Spleen (tissue), 11 donors: Measurements from ENCODE around the gene LRRC51. TPM values are rescaled to one million over a fixed set of nuclear protein-coding genes. Genes with fewer than 3 reads are reported as not detected.

Experiments
- DNase-seq: peaks from one replicate; pipeline ENCODE4 v3.0.0-alpha.2; 2020
- H3K27ac ChIP-seq, 8 donors: fragments of 200-600 bp; sonication (generic) in 7 of 8; 1 replicate in 4 of 8; 2 replicates in 4 of 8; pipeline versions ENCODE4 v1.5.0 to v1.8.0; 2016 to 2021; ENCODE audit warnings: inconsistent platforms in 4 of 8, mild to moderate bottlenecking in 4 of 8, moderate library complexity in 1 of 8
- H3K27me3 ChIP-seq, 7 donors: fragments of 200-600 bp; sonication (generic) in 6 of 7; replicated peaks in 1 of 7; 1 replicate in 4 of 7; 2 replicates in 3 of 7; pipeline versions ENCODE4 v1.5.0 to v1.8.0; 2016 to 2021; ENCODE audit warnings: inconsistent platforms in 3 of 7, mild to moderate bottlenecking in 1 of 7
- H3K36me3 ChIP-seq, 6 donors: fragments of 200-600 bp; sonication (generic) in 5 of 6; 1 replicate in 4 of 6; 2 replicates in 2 of 6; pipeline versions ENCODE4 v1.5.0 to v1.8.0; 2016 to 2021; ENCODE audit warnings: inconsistent platforms in 2 of 6
- H3K4me1 ChIP-seq, 6 donors: fragments of 200-600 bp; sonication (generic) in 5 of 6; 1 replicate in 3 of 6; 2 replicates in 3 of 6; pipeline versions ENCODE4 v1.5.0 to v1.8.0; 2016 to 2021; ENCODE audit warnings: inconsistent platforms in 3 of 6
- H3K4me3 ChIP-seq, 8 donors: fragments of 200-600 bp; sonication (generic) in 7 of 8; 1 replicate in 4 of 8; 2 replicates in 4 of 8; pipeline versions ENCODE4 v1.5.0 to v1.8.0; 2016 to 2021; ENCODE audit warnings: inconsistent platforms in 4 of 8, mild to moderate bottlenecking in 4 of 8, moderate library complexity in 2 of 8
- H3K9me3 ChIP-seq, 8 donors: fragments of 200-600 bp; sonication (generic) in 7 of 8; 1 replicate in 4 of 8; 2 replicates in 4 of 8; pipeline versions ENCODE4 v1.5.0 to v1.8.0; 2016 to 2021; ENCODE audit warnings: inconsistent platforms in 4 of 8
- CTCF ChIP-seq, 11 experiments: fragments of 200-600 bp in 7 of 11; fragments of 450-650 bp in 4 of 11; sonication (generic) in 4 of 11; IDR thresholded peaks in 8 of 11; conservative IDR thresholded peaks in 3 of 11; 1 replicate in 7 of 11; 2 replicates in 4 of 11; pipeline versions ENCODE4 v1.4.0 to v1.8.0; 2016 to 2021; ENCODE audit warnings: antibody characterized with exemption in 11 of 11, inconsistent platforms in 4 of 11, mild to moderate bottlenecking in 1 of 11
- POLR2A ChIP-seq, 3 donors: fragments of 450-650 bp; IDR thresholded peaks; one replicate each; pipeline ENCODE4 v1.5.1; 2017; ENCODE audit warnings: antibody characterized with exemption in 3 of 3, mild to moderate bottlenecking in 1 of 3
- POLR2AphosphoS5 ChIP-seq, 3 donors: sonication (generic); formaldehyde crosslinking; IDR thresholded peaks; one replicate each; pipeline ENCODE4 v1.5.1; 2017; ENCODE audit warnings: antibody characterized with exemption in 3 of 3
- WGBS, 5 donors: extraction: QIAGEN DNeasy Blood & Tissue Kit in 3 of 5; methylation state at CpG; one replicate each; pipeline versions ENCODE4 v1.1.5 to v1.1.7; 2013 to 2018; 5-methylcytosine and 5-hydroxymethylcytosine counted together
- intact Hi-C: fragments of 100-400 bp; cut with DNase I; formaldehyde crosslinking; loops from one replicate; pipeline ENCODE4 v1.15.0; 2023; ENCODE audit warnings: low total_unique reads
- polyA plus RNA-seq, 3 donors: library from polyadenylated mRNA; stranded (reverse); fragments of 200-250 nt; gene quantifications; one replicate each; pipeline ENCODE4 v1.2.1, GENCODE V29; 2013
- total RNA-seq, 7 donors: library from RNA; depleted of rRNA in 3 of 7; stranded (reverse); fragments of >200 nt in 3 of 7; fragmentation: NEBNext Ultra II Directional in 4 of 7; extraction: Animal tissue kit (Norgen Biotek cat#: 25700) in 4 of 7; gene quantifications; one replicate each; pipeline versions ENCODE4 v1.1.0 to v1.2.1, GENCODE V29; 2016 to 2021
- donor health status: healthy with polysubstance abuse.
- donor health status: DM: no; HTN: no; CAD: no; lungs with moderate emphysema.
- donor health status: DM: no; HTN: no; CAD: no.
- donor health status: Bipolar disorder and iron deficiency.
- donor health status: healthy.
- donor health status: DM: no; HTN: no; CAD: no.
- donor health status: DM: yes; HTN: yes; CAD: no.

The LRRC51 gene
- total and polyA plus RNA-seq, 10 donors = 2.0 to 10.0 (median 4.5) TPM

DNA sequence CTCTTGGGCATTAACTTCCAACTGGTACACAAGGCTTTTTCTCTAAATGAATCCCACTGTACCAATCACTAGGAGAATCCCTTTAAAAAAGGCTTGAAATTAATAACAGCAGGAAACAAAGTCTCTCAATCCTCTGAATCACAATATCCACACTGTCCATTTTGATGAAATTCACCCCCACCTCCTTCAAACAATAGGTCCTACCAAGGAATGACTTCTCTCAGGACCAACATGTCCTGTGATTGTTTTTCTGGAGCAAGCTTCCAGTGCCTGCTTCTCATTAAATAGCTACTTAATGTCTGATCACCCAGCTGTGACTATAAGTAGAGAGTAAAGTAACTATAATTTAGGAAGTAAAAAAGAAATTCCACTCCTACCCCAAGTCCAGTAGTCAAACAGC, 13.4 kb upstream of the LRRC51 start:
- H3K4me3 ChIP-seq = no peak overlapping the region
- intact Hi-C loops = no loop called here
- no peaks in the 10 kb centered on the region for H3K9me3 ChIP-seq
- H3K27ac ChIP-seq = peak overlapping the region in 4 of 8 donors; percentile 2 to 40 (median 13)
- TF ChIP-seq POLR2AphosphoS5 (IDR thresholded peaks at IDR 0.05) (no peak), POLR2A (IDR thresholded peaks at IDR 0.05) (no peak), CTCF (IDR thresholded peaks at IDR 0.05 in 8 of 11, conservative IDR thresholded peaks at IDR 0.05 in 3 of 11) (no peak)
- no peak for DNase-seq
- H3K36me3 ChIP-seq = peaks cover 0 to 46% (median 3%) of the 10 kb centered on the region in 6 donors
- H3K4me1 ChIP-seq = peaks cover 18 to 65% (median 47%) of the 10 kb centered on the region in 6 donors
- H3K27me3 ChIP-seq = no peaks in the 10 kb centered on the region

- Histone ChIP-seq H3K9me3 (no peaks in the 10 kb centered on the region), H3K27ac (peak overlapping the region in 4 of 8 donors; percentile 2 to 89 (median 44)), H3K4me1 (peaks cover 21 to 69% (median 50%) of the 10 kb centered on the region in 6 donors), H3K36me3 (peaks cover 0 to 42% (median 3%) of the 10 kb centered on the region in 6 donors), H3K4me3 (no peak overlapping the region), H3K27me3 (no peaks in the 10 kb centered on the region)
- intact Hi-C loops = no loop called here
- no peak for DNase-seq
- TF ChIP-seq CTCF (IDR thresholded peaks at IDR 0.05 in 8 of 11, conservative IDR thresholded peaks at IDR 0.05 in 3 of 11) (no peak), POLR2AphosphoS5 (IDR thresholded peaks at IDR 0.05) (no peak), POLR2A (IDR thresholded peaks at IDR 0.05) (no peak)
Observed at GRCh38 chr11:72067676-72068075, 13.0 kb upstream of the LRRC51 start.

DNA sequence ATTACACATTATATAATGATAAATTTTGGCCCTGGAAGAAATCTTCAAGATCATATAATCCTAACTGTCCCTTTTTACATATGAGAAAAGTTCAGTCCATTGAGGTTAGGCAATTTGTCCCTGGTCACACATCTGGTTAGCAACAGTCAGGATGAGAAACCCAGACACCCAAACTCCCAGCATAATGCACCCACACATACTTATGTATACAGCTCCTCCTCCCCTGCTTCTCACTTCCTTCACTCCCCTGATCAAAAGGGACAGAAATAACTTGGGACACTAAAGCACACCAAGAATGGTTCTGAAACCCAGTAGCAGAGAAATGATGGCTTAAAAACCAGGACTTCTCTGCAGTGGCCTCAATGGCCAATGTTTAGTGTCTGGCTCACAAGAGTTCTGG, 11.4 kb upstream of the LRRC51 start:
- peaks cover 0 to 38% (median 3%) of the 10 kb centered on the region in 6 donors for H3K36me3 ChIP-seq
- H3K4me1 ChIP-seq = peaks cover 21 to 79% (median 51%) of the 10 kb centered on the region in 6 donors
- no peaks in the 10 kb centered on the region for H3K27me3 ChIP-seq
- peak overlapping the region in 1 of 8 donors; percentile 23 for H3K4me3 ChIP-seq
- H3K9me3 ChIP-seq = no peaks in the 10 kb centered on the region
- intact Hi-C loops = no loop called here
- peak overlapping the region; percentile 76 to 89 (median 82) for H3K27ac ChIP-seq
- DNase-seq = no peak
- TF ChIP-seq CTCF (IDR thresholded peaks at IDR 0.05 in 8 of 11, conservative IDR thresholded peaks at IDR 0.05 in 3 of 11) = no peak
- no peak for TF ChIP-seq POLR2A (IDR thresholded peaks at IDR 0.05)
- TF ChIP-seq POLR2AphosphoS5 (IDR thresholded peaks at IDR 0.05) = no peak

- TF ChIP-seq POLR2AphosphoS5 (IDR thresholded peaks at IDR 0.05) (peak; percentile 11 to 83 (median 70)), CTCF (IDR thresholded peaks at IDR 0.05 in 8 of 11, conservative IDR thresholded peaks at IDR 0.05 in 3 of 11) (no peak)
- Histone ChIP-seq H3K9me3 (no peaks in the 10 kb centered on the region), H3K4me1 (peaks cover 21 to 85% (median 51%) of the 10 kb centered on the region in 6 donors), H3K36me3 (peaks cover 0 to 32% (median 3%) of the 10 kb centered on the region in 6 donors), H3K4me3 (peak overlapping the region in 1 of 8 donors; percentile 23), H3K27ac (peak overlapping the region; percentile 76 to 89 (median 82)), H3K27me3 (no peaks in the 10 kb centered on the region)
- WGBS, 5 donors = 3 to 22% (median 8%) methylated on average over 2 of the region's 2 CpGs
- DNase-seq = peak; percentile 91
- intact Hi-C loops = no loop called here
Observed at GRCh38 chr11:72069787-72070251, 10.8 kb upstream of the LRRC51 start.
